ENCODE data around the gene PTCD2.

DNA sequence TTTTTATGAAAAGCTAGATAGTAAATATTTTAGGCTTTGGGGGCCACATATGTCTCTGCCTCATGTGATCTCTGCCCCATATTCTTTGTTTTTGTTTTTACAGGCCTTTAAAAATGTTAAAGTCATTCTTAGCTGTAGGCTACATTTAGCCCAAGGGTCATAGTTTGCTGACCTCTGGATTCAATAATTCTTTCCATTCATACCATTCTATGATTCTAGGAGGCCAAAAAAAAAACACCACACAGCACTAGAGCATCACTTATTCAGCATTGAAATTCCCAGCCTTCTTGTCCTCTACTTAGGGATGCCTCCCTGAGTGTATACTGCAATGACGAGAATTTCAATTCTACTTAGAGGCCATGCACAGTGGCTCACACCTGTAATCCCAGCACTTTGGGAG is 17.0 kb downstream of the PTCD2 start:
- TF ChIP-seq, protein P1, sequence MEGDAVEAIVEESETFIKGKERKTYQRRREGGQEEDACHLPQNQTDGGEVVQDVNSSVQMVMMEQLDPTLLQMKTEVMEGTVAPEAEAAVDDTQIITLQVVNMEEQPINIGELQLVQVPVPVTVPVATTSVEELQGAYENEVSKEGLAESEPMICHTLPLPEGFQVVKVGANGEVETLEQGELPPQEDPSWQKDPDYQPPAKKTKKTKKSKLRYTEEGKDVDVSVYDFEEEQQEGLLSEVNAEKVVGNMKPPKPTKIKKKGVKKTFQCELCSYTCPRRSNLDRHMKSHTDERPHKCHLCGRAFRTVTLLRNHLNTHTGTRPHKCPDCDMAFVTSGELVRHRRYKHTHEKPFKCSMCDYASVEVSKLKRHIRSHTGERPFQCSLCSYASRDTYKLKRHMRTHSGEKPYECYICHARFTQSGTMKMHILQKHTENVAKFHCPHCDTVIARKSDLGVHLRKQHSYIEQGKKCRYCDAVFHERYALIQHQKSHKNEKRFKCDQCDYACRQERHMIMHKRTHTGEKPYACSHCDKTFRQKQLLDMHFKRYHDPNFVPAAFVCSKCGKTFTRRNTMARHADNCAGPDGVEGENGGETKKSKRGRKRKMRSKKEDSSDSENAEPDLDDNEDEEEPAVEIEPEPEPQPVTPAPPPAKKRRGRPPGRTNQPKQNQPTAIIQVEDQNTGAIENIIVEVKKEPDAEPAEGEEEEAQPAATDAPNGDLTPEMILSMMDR (IDR thresholded peaks at IDR 0.05) = no peak
- TF ChIP-seq POLR2A (IDR thresholded peaks at IDR 0.05) = no peak
- no peak for TF ChIP-seq EP300 (IDR thresholded peaks at IDR 0.05)

Measured in tibial nerve (tissue), 4 donors.